ENCODE data around the gene SEPTIN12.
A peak's percentile ranks its signal among the peaks of the same experiment; 100 is the strongest.

The SEPTIN12 gene

GRCh38 chr16:4763791-4764190 is 24.4 kb downstream of the SEPTIN12 start:
- no peak for DNase-seq
- Mint-ChIP-seq H3K27ac (peak overlapping the region; percentile 29), H3K27me3 (no peaks in the 10 kb centered on the region), H3K4me3 (no peak overlapping the region), H3K4me1 (ENCODE audit: low read depth) (peaks cover 33% of the 10 kb centered on the region), H3K9me3 (no peaks in the 10 kb centered on the region), H3K36me3 (ENCODE audit: low read depth) (peaks cover 64% of the 10 kb centered on the region)

- Mint-ChIP-seq H3K9me3 (no peaks in the 10 kb centered on the region), H3K36me3 (ENCODE audit: low read depth) (peaks cover 76% of the 10 kb centered on the region), H3K27me3 (no peaks in the 10 kb centered on the region), H3K4me3 (no peak overlapping the region), H3K27ac (peak overlapping the region; percentile 14), H3K4me1 (ENCODE audit: low read depth) (peaks cover 21% of the 10 kb centered on the region)
- DNase-seq: no peak
Observed at GRCh38 chr16:4762205-4762604, 25.9 kb downstream of the SEPTIN12 start.

GRCh38 chr16:4760221-4760910 is 27.8 kb downstream of the SEPTIN12 start:
- no peaks in the 10 kb centered on the region for H3K27me3 Mint-ChIP-seq
- no peak for DNase-seq
- no peak overlapping the region for H3K4me3 Mint-ChIP-seq
- H3K36me3 Mint-ChIP-seq (ENCODE audit: low read depth): peaks cover 87% of the 10 kb centered on the region
- H3K9me3 Mint-ChIP-seq: no peaks in the 10 kb centered on the region
- peaks cover 9% of the 10 kb centered on the region for H3K4me1 Mint-ChIP-seq (ENCODE audit: low read depth)
- no peak overlapping the region for H3K27ac Mint-ChIP-seq

DNA sequence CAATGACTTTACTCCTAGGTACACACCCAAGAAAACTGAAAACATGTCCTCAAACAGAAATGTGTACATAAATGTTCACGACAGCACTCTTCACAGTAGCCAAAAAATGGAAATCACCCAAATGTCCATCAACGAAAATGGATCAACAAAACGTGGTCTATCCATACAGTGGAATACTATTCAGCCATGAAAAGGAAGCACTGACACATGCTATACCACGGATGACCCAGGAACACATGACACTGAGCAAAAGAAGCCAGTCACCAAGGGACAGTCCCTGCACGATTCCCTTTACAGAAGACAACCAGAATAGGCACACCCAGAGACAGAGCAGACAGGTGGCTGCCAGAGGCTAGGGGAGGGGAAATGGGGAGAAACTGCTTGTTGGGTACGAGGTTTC is 32.5 kb downstream of the SEPTIN12 start:
- H3K9me3 Mint-ChIP-seq: no peaks in the 10 kb centered on the region
- H3K27ac Mint-ChIP-seq: no peak overlapping the region
- no peaks in the 10 kb centered on the region for H3K4me1 Mint-ChIP-seq (ENCODE audit: low read depth)
- H3K36me3 Mint-ChIP-seq (ENCODE audit: low read depth): peaks cover 85% of the 10 kb centered on the region
- DNase-seq: no peak
- H3K27me3 Mint-ChIP-seq: no peaks in the 10 kb centered on the region
- no peak overlapping the region for H3K4me3 Mint-ChIP-seq

DNA sequence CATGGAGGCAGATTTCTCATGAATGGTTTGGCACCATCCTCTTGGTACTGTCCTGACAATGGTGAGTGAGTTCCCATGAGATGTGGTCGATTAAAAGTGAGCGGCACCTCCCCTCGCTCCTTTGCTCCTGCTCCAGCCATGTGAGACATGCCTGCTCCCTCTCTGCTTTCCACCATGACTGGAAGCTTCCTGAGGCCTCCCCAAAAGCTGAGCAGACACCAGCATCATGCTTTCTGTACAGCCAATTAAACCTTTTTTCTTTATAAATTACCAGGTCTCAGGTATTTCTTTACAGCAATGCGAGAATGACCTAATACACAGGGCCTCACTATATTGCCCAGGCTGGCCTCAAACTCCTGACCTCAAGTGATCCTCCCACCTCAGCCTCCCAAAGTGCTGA is 33.3 kb downstream of the SEPTIN12 start:
- H3K27me3 Mint-ChIP-seq: no peaks in the 10 kb centered on the region
- no peak overlapping the region for H3K27ac Mint-ChIP-seq
- no peaks in the 10 kb centered on the region for H3K4me1 Mint-ChIP-seq (ENCODE audit: low read depth)
- no peak overlapping the region for H3K4me3 Mint-ChIP-seq
- H3K9me3 Mint-ChIP-seq: no peaks in the 10 kb centered on the region
- peaks cover 79% of the 10 kb centered on the region for H3K36me3 Mint-ChIP-seq (ENCODE audit: low read depth)
- no peak for DNase-seq

DNA sequence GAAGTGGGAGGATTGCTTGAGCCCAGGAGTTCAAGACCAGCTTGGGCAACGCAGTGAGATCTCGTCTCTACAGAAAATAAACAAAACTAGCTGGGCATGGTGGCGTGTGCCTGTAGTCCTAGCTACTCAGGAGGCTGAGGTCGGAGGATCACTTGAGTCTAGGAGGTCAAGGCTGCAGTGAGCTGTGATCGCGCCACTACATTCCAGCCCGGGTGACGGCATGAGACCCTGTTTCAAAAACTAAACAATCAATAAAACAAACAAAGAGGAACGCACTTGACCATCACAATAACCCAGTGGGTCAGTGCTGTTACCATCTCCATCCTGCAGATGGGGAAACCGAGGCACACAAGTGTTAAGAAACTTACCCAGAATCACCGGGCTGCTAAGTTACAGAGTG is 34.9 kb downstream of the SEPTIN12 start:
- H3K4me3 Mint-ChIP-seq: no peak overlapping the region
- no peaks in the 10 kb centered on the region for H3K27me3 Mint-ChIP-seq
- H3K27ac Mint-ChIP-seq: no peak overlapping the region
- peaks cover 66% of the 10 kb centered on the region for H3K36me3 Mint-ChIP-seq (ENCODE audit: low read depth)
- H3K9me3 Mint-ChIP-seq: no peaks in the 10 kb centered on the region
- H3K4me1 Mint-ChIP-seq (ENCODE audit: low read depth): peaks cover 4% of the 10 kb centered on the region
- no peak for DNase-seq

GRCh38 chr16:4752351-4753100 is 35.6 kb downstream of the SEPTIN12 start:
- Mint-ChIP-seq H3K36me3 (ENCODE audit: low read depth) (peaks cover 61% of the 10 kb centered on the region), H3K27ac (no peak overlapping the region), H3K4me1 (ENCODE audit: low read depth) (peaks cover 11% of the 10 kb centered on the region), H3K27me3 (no peaks in the 10 kb centered on the region), H3K4me3 (no peak overlapping the region), H3K9me3 (no peaks in the 10 kb centered on the region)
- no peak for DNase-seq

DNA sequence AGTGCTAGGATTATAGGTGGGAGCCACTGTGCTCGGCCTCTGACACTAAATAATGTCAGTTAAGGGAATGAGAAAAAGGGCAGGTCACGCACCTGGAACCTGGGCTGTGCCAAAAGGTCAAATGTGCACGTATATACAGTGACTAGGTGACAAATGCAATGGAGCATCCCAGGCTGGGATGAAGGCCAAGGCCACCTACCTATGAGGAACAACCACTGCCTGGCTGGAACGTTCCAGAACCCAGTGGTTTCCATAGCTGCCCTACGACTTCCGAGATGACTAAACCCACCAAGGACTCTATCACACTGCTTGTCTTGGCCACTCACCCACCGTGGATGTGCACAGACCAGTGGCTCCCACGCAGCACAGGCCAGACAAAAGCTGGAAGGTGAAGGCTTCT is 37.2 kb downstream of the SEPTIN12 start:
- Mint-ChIP-seq H3K27ac (no peak overlapping the region), H3K9me3 (no peaks in the 10 kb centered on the region), H3K36me3 (ENCODE audit: low read depth) (peaks cover 47% of the 10 kb centered on the region), H3K4me3 (no peak overlapping the region), H3K4me1 (ENCODE audit: low read depth) (peaks cover 16% of the 10 kb centered on the region), H3K27me3 (no peaks in the 10 kb centered on the region)
- no peak for DNase-seq

GRCh38 chr16:4749700-4750257 is 38.4 kb downstream of the SEPTIN12 start:
- H3K4me1 Mint-ChIP-seq (ENCODE audit: low read depth): peaks cover 16% of the 10 kb centered on the region

DNA sequence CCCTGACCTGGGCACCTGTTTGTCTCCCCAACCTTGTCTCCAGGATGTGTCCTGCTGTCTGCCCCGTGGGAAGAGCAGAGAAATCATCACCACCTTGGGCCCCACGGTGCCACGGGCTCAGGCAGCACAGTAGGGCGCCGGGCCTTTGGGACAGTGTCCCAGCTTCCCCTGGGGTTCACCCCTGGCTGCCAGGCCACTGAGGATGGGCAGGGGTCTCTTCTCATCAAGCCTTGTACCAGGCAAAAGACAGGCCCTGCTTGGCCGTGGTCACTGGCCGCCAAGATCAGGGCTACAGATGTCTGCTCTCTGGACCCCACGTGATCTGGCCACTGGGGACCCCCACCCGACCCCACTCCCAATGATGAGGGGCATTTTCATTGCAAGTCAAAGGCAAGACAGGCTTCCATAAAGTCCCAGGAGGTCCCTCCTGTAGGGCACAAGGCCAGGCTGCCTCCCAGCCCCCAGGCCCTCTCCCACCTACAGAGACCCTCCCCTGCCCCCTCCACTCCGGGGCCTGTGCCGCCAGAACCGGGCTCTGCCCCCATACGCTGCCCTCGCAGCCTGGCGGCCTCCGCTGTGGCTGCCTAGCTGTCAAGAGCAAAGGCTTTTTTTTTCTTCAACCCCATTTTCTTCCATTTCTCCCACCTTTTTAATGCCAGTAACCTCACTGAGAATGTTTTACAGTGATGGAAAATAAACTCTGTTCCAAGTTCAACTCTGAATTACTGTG is 39.3 kb downstream of the SEPTIN12 start:
- Mint-ChIP-seq H3K9me3 (no peaks in the 10 kb centered on the region), H3K27ac (peak overlapping the region; percentile 83), H3K36me3 (ENCODE audit: low read depth) (peaks cover 31% of the 10 kb centered on the region), H3K4me1 (ENCODE audit: low read depth) (peaks cover 16% of the 10 kb centered on the region), H3K4me3 (no peak overlapping the region), H3K27me3 (no peaks in the 10 kb centered on the region)
- no peak for DNase-seq

More at GRCh38 chr16:4749700-4750257, 38.4 kb downstream of the SEPTIN12 start:
- H3K27ac Mint-ChIP-seq: no peak overlapping the region
- DNase-seq: no peak
- H3K27me3 Mint-ChIP-seq: no peaks in the 10 kb centered on the region
- no peaks in the 10 kb centered on the region for H3K9me3 Mint-ChIP-seq
- no peak overlapping the region for H3K4me3 Mint-ChIP-seq
- H3K36me3 Mint-ChIP-seq (ENCODE audit: low read depth): peaks cover 37% of the 10 kb centered on the region

DNA sequence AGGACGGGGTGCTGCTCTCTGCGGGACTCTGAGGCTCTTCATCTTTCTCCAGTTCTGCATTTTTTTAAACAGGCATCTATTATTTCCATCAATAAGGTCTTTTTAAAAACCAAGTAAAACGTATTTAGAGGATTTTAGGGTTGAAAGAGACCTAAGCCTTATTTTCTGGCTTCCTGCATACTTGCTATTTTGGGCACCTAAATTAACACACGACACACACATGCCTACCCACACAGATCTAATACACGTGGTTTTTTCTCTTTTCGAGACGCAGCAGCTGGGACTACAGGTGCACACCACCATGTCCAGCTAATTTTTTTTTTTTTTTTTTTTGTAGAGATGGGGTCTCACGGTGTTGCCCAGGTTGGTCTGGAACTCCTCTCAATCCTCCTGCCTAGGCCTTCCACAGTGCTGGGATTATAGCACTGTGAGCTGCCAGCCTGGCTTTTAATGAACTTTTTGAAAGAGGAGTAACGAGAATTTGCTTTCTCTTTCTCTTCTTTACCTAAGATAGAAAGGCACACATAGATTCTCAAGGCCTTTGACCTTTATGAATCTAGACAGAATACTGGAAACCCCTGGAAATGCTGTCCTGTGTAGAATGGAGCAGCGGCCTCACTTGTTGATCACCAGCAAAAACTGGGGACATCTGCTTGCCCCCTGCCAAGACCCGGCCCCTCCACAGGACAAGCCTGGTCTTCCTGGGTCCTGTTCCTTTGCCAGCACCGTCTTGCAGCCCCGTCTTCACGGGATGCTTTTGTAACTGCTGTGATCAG is 40.1 kb downstream of the SEPTIN12 start:
- no peak for DNase-seq
- H3K9me3 Mint-ChIP-seq: no peaks in the 10 kb centered on the region
- H3K27ac Mint-ChIP-seq: peak overlapping the region; percentile 83
- H3K36me3 Mint-ChIP-seq (ENCODE audit: low read depth): peaks cover 25% of the 10 kb centered on the region
- peaks cover 22% of the 10 kb centered on the region for H3K4me1 Mint-ChIP-seq (ENCODE audit: low read depth)
- no peak overlapping the region for H3K4me3 Mint-ChIP-seq
- no peaks in the 10 kb centered on the region for H3K27me3 Mint-ChIP-seq

- Mint-ChIP-seq H3K27ac (no peak overlapping the region), H3K9me3 (no peaks in the 10 kb centered on the region), H3K4me3 (no peak overlapping the region), H3K36me3 (ENCODE audit: low read depth) (peaks cover 17% of the 10 kb centered on the region), H3K27me3 (no peaks in the 10 kb centered on the region), H3K4me1 (ENCODE audit: low read depth) (peaks cover 25% of the 10 kb centered on the region)
- DNase-seq: no peak
Observed at GRCh38 chr16:4746991-4747574, 41.1 kb downstream of the SEPTIN12 start.

DNA sequence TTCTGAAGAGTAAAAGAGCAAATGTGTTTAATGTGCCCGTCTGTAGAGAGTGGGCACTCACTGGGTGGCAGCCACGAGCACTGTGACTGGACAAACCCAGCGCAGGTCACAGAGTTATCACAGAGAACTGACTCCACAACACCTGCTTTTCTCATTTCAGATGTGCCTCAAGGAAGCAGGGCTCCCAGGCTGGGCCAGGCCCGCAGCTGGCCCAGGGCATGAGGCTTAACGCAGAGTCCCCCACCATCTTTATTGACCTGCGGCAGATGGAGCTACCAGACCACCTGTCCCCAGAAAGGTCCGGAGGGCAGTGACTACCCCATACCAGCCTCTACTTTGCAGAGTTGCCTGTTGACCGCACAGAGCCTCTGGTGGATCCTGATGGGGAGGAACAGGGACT is 41.9 kb downstream of the SEPTIN12 start:
- Mint-ChIP-seq H3K9me3 (no peaks in the 10 kb centered on the region), H3K4me3 (no peak overlapping the region), H3K36me3 (ENCODE audit: low read depth) (peaks cover 11% of the 10 kb centered on the region), H3K4me1 (ENCODE audit: low read depth) (peaks cover 25% of the 10 kb centered on the region), H3K27ac (no peak overlapping the region), H3K27me3 (no peaks in the 10 kb centered on the region)
- DNase-seq: no peak

DNA sequence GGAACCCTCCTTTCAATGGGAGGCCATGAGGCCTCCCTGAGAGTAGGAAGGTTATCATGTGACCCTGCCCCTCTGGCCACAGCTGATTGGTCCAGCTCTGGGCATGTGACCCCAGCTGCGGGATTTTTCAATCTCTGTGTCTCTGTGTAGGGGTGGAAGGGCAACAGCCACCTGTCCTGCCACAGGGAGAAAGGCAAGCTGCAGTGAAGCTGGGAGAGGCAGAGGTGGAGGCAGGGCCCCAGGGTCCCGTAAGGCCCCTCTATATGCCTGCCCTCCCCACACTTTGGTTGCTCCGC is 42.9 kb downstream of the SEPTIN12 start:
- H3K4me1 Mint-ChIP-seq (ENCODE audit: low read depth): peaks cover 25% of the 10 kb centered on the region
- no peaks in the 10 kb centered on the region for H3K27me3 Mint-ChIP-seq
- peaks cover 3% of the 10 kb centered on the region for H3K36me3 Mint-ChIP-seq (ENCODE audit: low read depth)
- H3K9me3 Mint-ChIP-seq: no peaks in the 10 kb centered on the region
- DNase-seq: no peak
- H3K27ac Mint-ChIP-seq: no peak overlapping the region
- no peak overlapping the region for H3K4me3 Mint-ChIP-seq

Measured in activated T-cell treated with anti-CD3 and anti-CD28 coated beads, Interleukin-2, amount 50 U/mL, for 24 hours (primary cell).